ENCODE measurements around the gene TFIP11.
"Not testable (repeated sequence)": the region's sequence is repeated elsewhere in the genome, so short reads cannot be mapped to it uniquely, and the experiment has no call there.

Gene TFIP11

DNA sequence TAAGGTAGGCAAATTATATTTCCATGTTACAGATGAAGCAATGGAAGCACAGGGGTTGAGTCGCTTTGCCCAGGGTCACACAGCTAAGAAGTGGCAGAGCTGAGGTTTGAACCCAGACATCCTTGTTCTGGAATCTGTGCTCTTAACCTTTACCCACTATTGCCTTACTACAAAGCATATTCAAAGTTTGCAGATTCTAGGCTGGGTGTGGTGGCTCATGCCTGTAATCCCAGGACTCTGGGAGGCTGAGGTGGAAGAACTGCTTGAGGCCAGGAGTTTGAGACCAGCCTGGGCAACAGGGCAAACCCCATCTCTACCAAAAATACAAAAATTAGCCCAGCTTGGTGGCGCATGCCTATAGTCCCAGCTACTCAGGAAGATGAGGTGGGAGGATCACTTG, 27.8 kb upstream of the TFIP11 start:
- no peak for DNase-seq

DNA sequence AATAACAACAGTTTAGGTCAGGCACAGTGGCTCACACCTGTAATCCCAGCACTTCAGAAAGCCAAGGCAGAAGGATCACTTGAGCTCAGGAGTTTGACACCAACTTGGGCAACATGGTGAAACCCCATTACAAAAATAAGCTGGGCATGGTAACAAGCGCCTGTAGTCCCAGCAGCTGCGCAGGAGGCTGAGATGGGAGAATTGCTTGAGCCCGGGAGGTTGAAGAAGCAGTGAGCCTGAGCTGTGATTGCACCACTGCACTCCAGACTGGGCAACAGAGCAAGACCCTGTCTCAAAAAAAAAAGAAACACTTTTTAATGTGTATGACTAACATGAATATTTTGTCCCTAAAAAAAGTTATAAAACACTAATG, 24.5 kb upstream of the TFIP11 start:
- no peak for DNase-seq

GRCh38 chr22:26536056-26536761, 23.9 kb upstream of the TFIP11 start:
- DNase-seq = no peak

GRCh38 chr22:26535603-26535908, 23.3 kb upstream of the TFIP11 start:
- DNase-seq = no peak

GRCh38 chr22:26534874-26535602, 22.8 kb upstream of the TFIP11 start:
- no peak for DNase-seq

DNA sequence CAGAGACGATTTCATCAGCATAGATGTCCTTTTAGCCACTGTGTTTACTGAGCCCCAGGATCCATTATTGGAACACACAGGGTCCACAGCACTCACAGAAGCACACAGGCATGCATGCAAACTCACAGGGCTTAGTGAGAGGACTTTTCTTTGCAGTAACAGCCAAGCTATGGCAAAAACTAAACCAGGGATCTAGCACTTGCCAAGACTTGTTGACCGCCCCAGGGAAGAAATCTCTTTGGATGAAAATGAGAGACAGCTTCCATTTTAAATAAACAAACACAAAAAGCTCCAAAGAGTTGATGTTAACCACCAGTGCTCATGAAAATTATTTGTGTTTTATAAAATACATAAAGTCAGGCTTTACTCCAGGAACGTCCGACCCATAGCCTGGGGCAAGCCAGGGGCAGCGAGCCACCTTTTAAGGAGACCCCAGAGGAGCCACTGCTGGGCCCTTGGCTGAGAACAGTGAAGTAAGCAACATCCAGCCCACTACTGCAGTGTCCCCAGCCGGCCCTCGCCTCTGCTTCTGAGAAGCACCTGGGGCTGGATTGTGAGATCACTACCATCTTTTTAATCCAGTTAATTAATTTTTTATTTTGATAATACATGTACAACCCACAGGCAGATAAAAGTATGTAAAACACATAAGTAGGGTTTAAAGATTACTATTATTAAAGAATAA, 22.0 kb upstream of the TFIP11 start:
- DNase-seq = no peak

GRCh38 chr22:26529345-26529744, 17.1 kb upstream of the TFIP11 start:
- no peak for DNase-seq

DNA sequence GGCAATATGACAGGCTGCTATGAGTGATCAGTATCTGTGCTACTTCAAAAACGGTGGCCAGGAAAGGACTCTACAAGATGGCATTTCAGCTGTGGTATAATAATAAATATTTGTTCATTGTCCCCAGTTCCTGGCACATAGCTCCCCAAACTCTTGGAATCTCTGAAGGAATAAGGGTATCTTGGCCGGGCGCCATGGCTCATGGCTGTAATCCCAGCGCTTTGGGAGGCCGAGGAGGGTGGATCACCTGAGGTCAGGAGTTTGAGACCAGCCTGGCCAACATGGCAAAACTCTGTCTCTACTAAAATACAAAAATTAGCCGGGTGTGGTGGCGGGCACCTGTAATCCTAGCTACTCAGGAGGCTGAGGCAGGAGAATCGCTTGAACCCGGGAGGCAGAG, 16.2 kb upstream of the TFIP11 start:
- DNase-seq = not testable (repeated sequence)

- no peak for DNase-seq
Measured at GRCh38 chr22:26527574-26528465, 15.5 kb upstream of the TFIP11 start.

- no peak for DNase-seq
Measured at GRCh38 chr22:26527167-26527566, 14.9 kb upstream of the TFIP11 start.

- no peak for DNase-seq
Measured at GRCh38 chr22:26525946-26526564, 13.8 kb upstream of the TFIP11 start.

DNA sequence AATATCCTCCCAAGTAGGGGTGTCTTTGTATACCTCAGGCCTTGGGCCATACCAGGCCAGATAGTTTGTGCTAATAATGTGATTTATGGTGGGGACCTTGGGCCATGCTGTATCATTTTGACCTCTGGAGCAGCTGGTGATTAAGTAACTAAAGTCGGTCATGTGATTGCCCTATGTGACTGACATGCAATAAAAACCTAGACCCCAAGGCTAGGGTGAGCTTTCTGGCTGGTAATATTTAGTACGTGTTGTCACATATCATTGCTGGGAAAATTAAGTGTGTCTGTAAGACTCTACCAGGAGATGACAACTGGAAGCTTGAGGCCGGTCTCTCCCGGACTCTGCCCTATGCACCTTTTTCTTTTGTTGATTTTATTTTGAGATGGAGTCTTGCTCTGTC, 12.6 kb upstream of the TFIP11 start:
- DNase-seq = no peak

- no peak for DNase-seq
Measured at GRCh38 chr22:26522592-26522991, 10.3 kb upstream of the TFIP11 start.

- no peak for DNase-seq
Measured at GRCh38 chr22:26522012-26522411, 9.7 kb upstream of the TFIP11 start.

DNA sequence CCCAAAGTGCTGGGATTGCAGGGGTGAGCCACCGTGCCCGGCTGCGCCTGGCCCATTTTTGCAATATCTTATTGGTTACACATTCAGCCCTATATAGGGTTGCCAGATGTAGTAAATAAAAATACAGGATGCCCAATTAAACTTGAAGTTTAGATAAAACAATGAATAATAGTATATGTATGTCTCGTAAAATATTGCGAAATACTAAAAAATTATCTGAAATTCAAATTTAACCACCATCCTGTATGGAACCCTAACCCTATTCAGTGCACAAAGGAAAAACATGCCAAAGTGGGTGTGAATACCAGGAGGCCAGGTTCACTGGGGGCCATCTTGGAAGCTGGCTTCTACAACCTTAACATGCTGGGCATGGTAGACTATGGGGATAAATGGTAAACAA, 5.2 kb upstream of the TFIP11 start:
- DNase-seq = no peak

GRCh38 chr22:26516503-26516902, 4.2 kb upstream of the TFIP11 start:
- DNase-seq = no peak

GRCh38 chr22:26515931-26516330, 3.7 kb upstream of the TFIP11 start:
- no peak for DNase-seq

GRCh38 chr22:26514419-26515161, 2.3 kb upstream of the TFIP11 start:
- no peak for DNase-seq

GRCh38 chr22:26513838-26514237, 1.6 kb upstream of the TFIP11 start:
- DNase-seq = no peak

DNA sequence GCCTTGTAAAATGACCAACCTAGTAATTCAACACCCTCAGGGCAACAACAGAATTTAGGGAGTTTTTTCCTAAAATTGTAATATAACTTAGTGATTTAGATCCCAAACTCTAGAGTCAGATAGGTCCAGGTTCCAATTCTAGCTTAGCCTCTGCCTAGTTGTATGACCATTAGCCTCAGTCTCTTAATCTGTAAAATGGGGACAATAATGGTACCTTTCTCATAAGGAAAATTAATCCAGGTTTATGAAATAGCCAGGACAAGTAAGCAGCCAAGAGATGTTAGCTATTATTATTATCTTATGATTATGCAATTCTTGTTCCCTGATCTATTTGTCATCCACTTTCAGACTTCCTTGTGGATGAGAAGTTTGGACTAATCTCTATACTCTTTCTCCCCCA, 4.1 kb downstream of the TFIP11 start:
- no peak for DNase-seq

- no peak for DNase-seq
Measured at GRCh38 chr22:26503758-26504157, 8.5 kb downstream of the TFIP11 start.
